Stimulated activated CD8-positive, alpha-beta memory T cell treated with anti-CD3 and anti-CD28 coated beads, Interleukin-7, amount 100 ng/mL, for 1 hour (primary cell): ENCODE results near the gene MAGI1.
"Not testable (repeated sequence)": the region's sequence is repeated elsewhere in the genome, so short reads cannot be mapped to it uniquely, and the experiment has no call there.

Experiments
- DNase-seq, 2 donors: peaks; one replicate each; pipeline ENCODE4 v3.0.0-alpha.2; 2020; ENCODE audit warnings: low read depth in 2 of 2

MAGI1 gene

GRCh38 chr3:65875393-65876027 is 163.2 kb downstream of the MAGI1 start:
- no peak for DNase-seq

GRCh38 chr3:65873869-65874268 is 164.8 kb downstream of the MAGI1 start:
- no peak for DNase-seq

- DNase-seq = no peak
Measured at GRCh38 chr3:65873028-65873427, 165.7 kb downstream of the MAGI1 start.

GRCh38 chr3:65871305-65872141 is 167.2 kb downstream of the MAGI1 start:
- no peak for DNase-seq

GRCh38 chr3:65869798-65870197 is 168.9 kb downstream of the MAGI1 start:
- DNase-seq = no peak

GRCh38 chr3:65867463-65868210 is 171.1 kb downstream of the MAGI1 start:
- DNase-seq = no peak

- no peak for DNase-seq
Measured at GRCh38 chr3:65864357-65864904, 174.3 kb downstream of the MAGI1 start.

- no peak for DNase-seq
Measured at GRCh38 chr3:65861718-65862117, 177.0 kb downstream of the MAGI1 start.

GRCh38 chr3:65859612-65860011 is 179.1 kb downstream of the MAGI1 start:
- not testable (repeated sequence) for DNase-seq

- no peak for DNase-seq
Measured at GRCh38 chr3:65858749-65859148, 180.0 kb downstream of the MAGI1 start.

- no peak for DNase-seq
Measured at GRCh38 chr3:65857327-65857726, 181.4 kb downstream of the MAGI1 start.

- no peak for DNase-seq
Measured at GRCh38 chr3:65856907-65857306, 181.8 kb downstream of the MAGI1 start.

GRCh38 chr3:65855370-65856100 is 183.2 kb downstream of the MAGI1 start:
- no peak for DNase-seq

GRCh38 chr3:65854606-65855304 is 184.0 kb downstream of the MAGI1 start:
- no peak for DNase-seq

GRCh38 chr3:65851827-65852226 is 186.9 kb downstream of the MAGI1 start:
- DNase-seq = no peak

GRCh38 chr3:65850261-65850660 is 188.5 kb downstream of the MAGI1 start:
- DNase-seq = no peak

GRCh38 chr3:65848024-65848423 is 190.7 kb downstream of the MAGI1 start:
- no peak for DNase-seq

GRCh38 chr3:65846936-65847335 is 191.8 kb downstream of the MAGI1 start:
- DNase-seq = no peak

- no peak for DNase-seq
Measured at GRCh38 chr3:65844370-65844769, 194.3 kb downstream of the MAGI1 start.

- DNase-seq = no peak
Measured at GRCh38 chr3:65843732-65844131, 195.0 kb downstream of the MAGI1 start.

GRCh38 chr3:65837604-65838003 is 201.1 kb downstream of the MAGI1 start:
- no peak for DNase-seq
